Activated CD4-positive, CD25-positive, alpha-beta regulatory T cell treated with anti-CD3 and anti-CD28 coated beads, Interleukin-2, amount 50 U/mL, for 24 hours (primary cell): Measurements from ENCODE around the gene EFHD2.
"Not testable (repeated sequence)": the region's sequence is repeated elsewhere in the genome, so short reads cannot be mapped to it uniquely, and the experiment has no call there.

Source experiments
- ATAC-seq, 2 donors: fragments of 150-1000 bp; cut with Tn5 transposase; one replicate each; pipeline ENCODE4 v1.10.0; 2021; ENCODE audit warnings: mild to moderate bottlenecking in 1 of 2, moderate library complexity in 1 of 2

The EFHD2 gene

GRCh38 chr1:15409388-15410222 lies at the start of gene EFHD2:
Gene EFHD2, plus strand, starts transcription at chr1:15409888. Its CDS starts 84 bp downstream, at chr1:15409972.
- ATAC-seq = peak; percentile 81 to 86

- no peak for ATAC-seq
Measured at GRCh38 chr1:15360700-15361099, 49.0 kb upstream of the EFHD2 start.

- ATAC-seq = no peak
Measured at GRCh38 chr1:15362096-15362736, 47.5 kb upstream of the EFHD2 start.

- no peak for ATAC-seq
Measured at GRCh38 chr1:15362737-15363128, 47.0 kb upstream of the EFHD2 start.

- ATAC-seq = no peak
Measured at GRCh38 chr1:15364740-15365139, 44.9 kb upstream of the EFHD2 start.

GRCh38 chr1:15368888-15369287 lies 40.8 kb upstream of the EFHD2 start:
- no peak for ATAC-seq

GRCh38 chr1:15370268-15370667 lies 39.4 kb upstream of the EFHD2 start:
- no peak for ATAC-seq

GRCh38 chr1:15370781-15371520 lies 38.7 kb upstream of the EFHD2 start:
- no peak for ATAC-seq

GRCh38 chr1:15371610-15372545 lies 37.8 kb upstream of the EFHD2 start:
- no peak for ATAC-seq

GRCh38 chr1:15378729-15379128 lies 31.0 kb upstream of the EFHD2 start:
- no peak for ATAC-seq

GRCh38 chr1:15379151-15379550 lies 30.5 kb upstream of the EFHD2 start:
- not testable (repeated sequence) for ATAC-seq

- no peak for ATAC-seq
Measured at GRCh38 chr1:15380601-15381508, 28.8 kb upstream of the EFHD2 start.

- no peak for ATAC-seq
Measured at GRCh38 chr1:15381805-15382204, 27.9 kb upstream of the EFHD2 start.

- ATAC-seq = no peak
Measured at GRCh38 chr1:15382601-15383518, 26.8 kb upstream of the EFHD2 start.

- ATAC-seq = no peak
Measured at GRCh38 chr1:15383810-15384209, 25.9 kb upstream of the EFHD2 start.

GRCh38 chr1:15384301-15384901 lies 25.3 kb upstream of the EFHD2 start:
- peak in 1 of 2 donors; percentile 30 for ATAC-seq

- no peak for ATAC-seq
Measured at GRCh38 chr1:15385420-15385819, 24.3 kb upstream of the EFHD2 start.

GRCh38 chr1:15386164-15386749 lies 23.4 kb upstream of the EFHD2 start:
- ATAC-seq = no peak

- ATAC-seq = no peak
Measured at GRCh38 chr1:15388201-15388880, 21.3 kb upstream of the EFHD2 start.
